Measurements from ENCODE around the gene ASPSCR1. TPM values are rescaled to one million over a fixed set of nuclear protein-coding genes. Genes with fewer than 3 reads are reported as not detected.

The ASPSCR1 gene
- total and polyA plus RNA-seq, 2 of the 13 experiments (the other 11 are each of a cell fraction or from before 2014, with no cell fraction given) = 274 to 314 TPM

DNA sequence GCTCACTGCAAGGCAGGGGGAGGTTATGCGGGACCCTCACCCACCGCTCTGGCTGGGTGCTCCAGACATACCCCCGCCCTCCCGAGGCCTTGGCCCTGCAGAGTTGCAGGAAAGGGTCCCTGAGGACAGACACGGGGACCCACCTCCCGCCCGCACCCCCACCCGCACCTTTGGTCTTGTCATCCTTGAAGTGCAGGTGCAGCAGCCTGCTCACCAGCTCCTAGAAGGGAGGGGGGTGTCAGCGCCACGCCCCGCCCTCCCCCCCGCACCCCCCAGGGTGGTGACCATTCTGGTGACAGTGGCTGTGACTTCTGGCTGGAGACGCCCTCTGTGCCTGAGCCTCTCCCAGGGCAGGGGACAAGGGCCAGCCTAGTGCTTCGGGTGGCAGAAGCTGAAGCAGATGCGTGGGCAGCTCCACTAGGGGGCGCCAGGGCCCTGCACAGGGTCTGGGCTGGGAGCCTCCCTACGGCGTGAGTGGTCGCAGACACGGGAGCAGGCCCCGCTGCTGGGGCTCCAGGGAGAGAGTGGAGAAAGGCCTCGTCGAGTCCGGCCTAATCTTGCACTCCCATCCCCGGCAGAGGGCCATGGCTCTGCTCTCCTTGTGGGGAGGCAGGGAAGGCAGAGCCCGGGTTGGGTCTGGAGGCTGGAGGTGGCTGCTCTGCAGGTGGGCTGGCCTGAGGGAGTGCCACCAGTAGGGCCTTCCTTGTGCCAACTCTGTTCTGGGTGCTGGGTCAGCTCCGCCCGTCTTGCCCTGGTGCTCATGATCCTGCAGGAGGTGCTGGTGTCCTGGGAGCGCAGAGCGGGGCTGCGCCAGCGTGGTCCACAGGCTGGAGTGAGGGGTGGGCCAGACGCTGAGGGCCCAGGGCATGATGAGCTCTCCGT is 42.5 kb downstream of the ASPSCR1 start (continued):
- no peak for TF ChIP-seq CEBPZ (IDR thresholded peaks at IDR 0.05; ENCODE audit: low read length)
- peak; percentile 55; the same call in 1 of the 2 replicates for TF ChIP-seq ZNF121 (CRISPR knock-in tag; IDR thresholded peaks at IDR 0.05)
- 0 out of 2 replicates have a peak, but pooled peaks have one; percentile 53 for TF ChIP-seq ESRRA (CRISPR knock-in tag; IDR thresholded peaks at IDR 0.05; ENCODE audit: low read depth)
- TF ChIP-seq, protein P1, sequence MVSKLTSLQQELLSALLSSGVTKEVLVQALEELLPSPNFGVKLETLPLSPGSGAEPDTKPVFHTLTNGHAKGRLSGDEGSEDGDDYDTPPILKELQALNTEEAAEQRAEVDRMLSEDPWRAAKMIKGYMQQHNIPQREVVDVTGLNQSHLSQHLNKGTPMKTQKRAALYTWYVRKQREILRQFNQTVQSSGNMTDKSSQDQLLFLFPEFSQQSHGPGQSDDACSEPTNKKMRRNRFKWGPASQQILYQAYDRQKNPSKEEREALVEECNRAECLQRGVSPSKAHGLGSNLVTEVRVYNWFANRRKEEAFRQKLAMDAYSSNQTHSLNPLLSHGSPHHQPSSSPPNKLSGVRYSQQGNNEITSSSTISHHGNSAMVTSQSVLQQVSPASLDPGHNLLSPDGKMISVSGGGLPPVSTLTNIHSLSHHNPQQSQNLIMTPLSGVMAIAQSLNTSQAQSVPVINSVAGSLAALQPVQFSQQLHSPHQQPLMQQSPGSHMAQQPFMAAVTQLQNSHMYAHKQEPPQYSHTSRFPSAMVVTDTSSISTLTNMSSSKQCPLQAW (CRISPR knock-in tag; IDR thresholded peaks at IDR 0.05) = 0 out of 2 replicates have a peak, but pooled peaks have one; percentile 73
- TF ChIP-seq SP5 (CRISPR knock-in tag; IDR thresholded peaks at IDR 0.05; ENCODE audit: borderline replicate concordance, low read depth) = peak; percentile 5; the same call in 1 of the 2 replicates
- TF ChIP-seq RXRA (CRISPR knock-in tag; IDR thresholded peaks at IDR 0.05) = 0 out of 2 replicates have a peak, but pooled peaks have one; percentile 56
- TF ChIP-seq ARID4A (CRISPR knock-in tag; IDR thresholded peaks at IDR 0.05; ENCODE audit: borderline replicate concordance) = peak; percentile 67
- TF ChIP-seq POGZ (CRISPR knock-in tag; IDR thresholded peaks at IDR 0.05) = 0 out of 2 replicates have a peak, but pooled peaks have one; percentile 5
- TF ChIP-seq, protein P2, sequence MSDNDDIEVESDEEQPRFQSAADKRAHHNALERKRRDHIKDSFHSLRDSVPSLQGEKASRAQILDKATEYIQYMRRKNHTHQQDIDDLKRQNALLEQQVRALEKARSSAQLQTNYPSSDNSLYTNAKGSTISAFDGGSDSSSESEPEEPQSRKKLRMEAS (IDR thresholded peaks at IDR 0.05) = peak; percentile 61; the same call in 1 of the 2 replicates
- TF ChIP-seq NRL (CRISPR knock-in tag; IDR thresholded peaks at IDR 0.05; ENCODE audit: borderline replicate concordance) = peak; percentile 12; the same call in 1 of the 2 replicates
- TF ChIP-seq AGO1 (IDR thresholded peaks at IDR 0.05; ENCODE audit: low read depth, low read length, poor library complexity, severe bottlenecking) = peak; percentile 97
- peak; percentile 93 for TF ChIP-seq RBM22 (optimal IDR thresholded peaks at IDR 0.05; ENCODE audit: low read length)
- no peak for TF ChIP-seq E2F1 (CRISPR knock-in tag; IDR thresholded peaks at IDR 0.05)
- peak; percentile 93 for TF ChIP-seq XRCC5 (optimal IDR thresholded peaks at IDR 0.05; ENCODE audit: low read length)
- 0 out of 2 replicates have a peak, but pooled peaks have one; percentile 26 for TF ChIP-seq FOSL2 (CRISPR knock-in tag; IDR thresholded peaks at IDR 0.05)
- peak; percentile 12; the same call in 1 of the 2 replicates for TF ChIP-seq MAZ (IDR thresholded peaks at IDR 0.05; ENCODE audit: borderline replicate concordance, low read depth, low read length)
- peak; percentile 48; the same call in 1 of the 2 replicates for TF ChIP-seq MAZ (CRISPR knock-in tag; IDR thresholded peaks at IDR 0.05; ENCODE audit: low read depth)
